Right atrium auricular region (tissue), 2 donors: ENCODE results near the gene CHST3. TPM values are rescaled to one million over a fixed set of nuclear protein-coding genes. Genes with fewer than 3 reads are reported as not detected.
"Not testable (repeated sequence)": the region's sequence is repeated elsewhere in the genome, so short reads cannot be mapped to it uniquely, and the experiment has no call there.

Experiments
- DNase-seq: peaks from one replicate; pipeline ENCODE4 v3.0.0-alpha.2; 2019; ENCODE audit warnings: low spot score
- H3K27ac ChIP-seq, 2 donors: fragments of 200-600 bp; sonication (generic); 1 replicate in 1 of 2; 2 replicates in 1 of 2; pipeline ENCODE4 v1.5.1; 2016 to 2019
- H3K27me3 ChIP-seq, 2 donors: fragments of 200-600 bp; sonication (generic); one replicate each; pipeline versions ENCODE4 v1.5.1 to v1.6.0; 2017 to 2019
- H3K36me3 ChIP-seq: fragments of 200-600 bp; sonication (generic); one replicate; pipeline ENCODE4 v1.5.1; 2016
- H3K4me1 ChIP-seq, 2 donors: fragments of 200-600 bp; sonication (generic); one replicate each; pipeline versions ENCODE4 v1.5.1 to v1.6.0; 2017 to 2019
- H3K4me3 ChIP-seq, 2 donors: fragments of 200-600 bp; sonication (generic); 1 replicate in 1 of 2; 2 replicates in 1 of 2; pipeline ENCODE4 v1.5.1; 2017 to 2019; ENCODE audit warnings: mild to moderate bottlenecking in 1 of 2, moderate library complexity in 1 of 2
- H3K9me3 ChIP-seq, 2 donors: fragments of 200-600 bp; sonication (generic); one replicate each; pipeline ENCODE4 v1.5.1; 2019
- total RNA-seq, 2 donors: library from RNA; depleted of rRNA; stranded (reverse); fragments of >200 nt; gene quantifications; one replicate each; pipeline ENCODE4 v1.1.0, GENCODE V29; 2016
- TF ChIP-seq, protein P1 (sequence below), 2 donors: fragments of 200-600 bp; sonication (generic); IDR thresholded peaks; one replicate each; pipeline ENCODE4 v1.5.1; 2019; ENCODE audit warnings: antibody characterized with exemption in 2 of 2

CHST3 gene
- total RNA-seq, 2 donors from 2014 or later, result 21.3 to 45.4 TPM

DNA sequence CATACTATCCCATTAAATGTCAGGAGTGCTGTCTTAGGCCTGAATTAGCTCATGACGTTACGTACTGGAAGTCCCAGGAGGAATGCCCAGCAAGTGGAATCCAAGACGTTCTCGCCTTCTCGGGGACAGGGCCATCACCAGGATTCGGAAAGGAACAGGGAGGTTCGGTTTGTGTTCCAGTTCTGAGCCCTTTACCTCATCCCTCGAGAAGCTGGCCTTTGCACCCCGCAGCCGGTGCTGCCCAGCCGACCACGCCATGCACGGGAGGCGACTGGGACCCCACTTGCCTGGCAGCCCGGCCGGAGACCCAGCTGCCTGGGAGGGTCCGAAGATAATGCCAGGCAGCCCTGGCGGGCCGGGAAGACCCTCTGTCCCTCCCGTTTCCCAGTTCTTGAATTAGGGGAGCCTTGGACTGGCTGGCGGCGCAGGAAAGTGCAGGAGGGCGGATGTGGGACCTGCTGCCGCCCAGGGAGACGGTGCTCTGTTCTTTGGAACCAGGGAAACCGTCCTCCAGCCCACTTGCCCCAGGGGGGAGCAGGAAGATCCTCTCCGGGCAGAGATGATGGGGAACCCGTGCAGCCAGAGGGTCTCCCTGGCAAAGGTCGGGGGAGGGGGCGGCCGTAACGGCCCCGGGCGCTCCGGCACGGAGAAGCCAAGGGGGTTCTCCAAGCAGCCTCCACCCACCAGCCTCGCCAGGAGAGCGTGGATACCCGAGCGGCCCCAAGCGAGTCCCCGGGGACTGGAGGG, 671 bp upstream of the CHST3 start:
- H3K9me3 ChIP-seq, result no peaks in the 10 kb centered on the region
- TF ChIP-seq, protein P1, sequence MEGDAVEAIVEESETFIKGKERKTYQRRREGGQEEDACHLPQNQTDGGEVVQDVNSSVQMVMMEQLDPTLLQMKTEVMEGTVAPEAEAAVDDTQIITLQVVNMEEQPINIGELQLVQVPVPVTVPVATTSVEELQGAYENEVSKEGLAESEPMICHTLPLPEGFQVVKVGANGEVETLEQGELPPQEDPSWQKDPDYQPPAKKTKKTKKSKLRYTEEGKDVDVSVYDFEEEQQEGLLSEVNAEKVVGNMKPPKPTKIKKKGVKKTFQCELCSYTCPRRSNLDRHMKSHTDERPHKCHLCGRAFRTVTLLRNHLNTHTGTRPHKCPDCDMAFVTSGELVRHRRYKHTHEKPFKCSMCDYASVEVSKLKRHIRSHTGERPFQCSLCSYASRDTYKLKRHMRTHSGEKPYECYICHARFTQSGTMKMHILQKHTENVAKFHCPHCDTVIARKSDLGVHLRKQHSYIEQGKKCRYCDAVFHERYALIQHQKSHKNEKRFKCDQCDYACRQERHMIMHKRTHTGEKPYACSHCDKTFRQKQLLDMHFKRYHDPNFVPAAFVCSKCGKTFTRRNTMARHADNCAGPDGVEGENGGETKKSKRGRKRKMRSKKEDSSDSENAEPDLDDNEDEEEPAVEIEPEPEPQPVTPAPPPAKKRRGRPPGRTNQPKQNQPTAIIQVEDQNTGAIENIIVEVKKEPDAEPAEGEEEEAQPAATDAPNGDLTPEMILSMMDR (IDR thresholded peaks at IDR 0.05), result no peak
- peaks cover 0 to 46% of the 10 kb centered on the region in 2 donors for H3K4me1 ChIP-seq

DNA sequence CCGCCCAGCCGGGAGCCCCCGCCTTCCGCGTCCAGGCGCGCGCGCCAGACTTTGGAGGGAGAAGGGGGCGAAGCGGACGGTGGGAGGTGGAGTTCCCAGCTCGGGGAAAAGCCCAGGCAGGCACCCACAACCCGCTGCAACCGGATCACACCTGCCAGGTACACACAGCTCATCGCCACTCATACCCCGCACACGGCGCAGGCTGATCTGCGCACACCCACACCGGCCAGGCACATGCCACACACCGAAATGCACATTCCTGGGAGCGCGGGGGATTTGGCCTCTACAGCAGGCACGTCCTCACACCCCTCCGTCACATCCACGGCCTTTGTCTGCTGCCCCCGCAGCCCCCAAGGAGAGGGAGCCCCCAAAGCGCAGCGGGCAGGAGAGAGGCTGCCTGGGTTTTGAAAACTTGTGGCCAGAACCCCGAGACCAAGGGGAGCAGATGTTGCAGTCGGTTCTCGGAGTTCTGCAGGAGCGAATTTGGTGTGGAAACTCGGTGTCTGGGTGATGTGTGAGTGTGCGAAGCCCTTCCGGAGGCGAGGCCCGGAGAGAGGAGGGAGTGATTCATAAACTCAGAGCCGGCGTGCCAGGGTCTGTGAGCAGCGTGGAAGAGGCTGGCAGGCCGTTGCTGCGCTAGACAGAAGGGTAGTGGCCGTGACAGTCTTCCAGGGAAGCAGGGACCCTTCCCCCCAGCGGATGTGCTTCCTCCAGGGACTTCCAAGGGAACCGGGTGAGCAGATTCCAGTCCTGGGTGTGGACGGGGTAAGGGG, 734 bp downstream of the CHST3 start:
- Histone ChIP-seq H3K4me3 (peak overlapping the region; percentile 65 to 83), H3K4me1 (peaks cover 0 to 60% of the 10 kb centered on the region in 2 donors), H3K36me3 (no peaks in the 10 kb centered on the region), H3K27ac (peak overlapping the region; percentile 96 to 99), H3K9me3 (no peaks in the 10 kb centered on the region), H3K27me3 (no peaks in the 10 kb centered on the region)
- DNase-seq, result peak; percentile 88
- TF ChIP-seq, protein P1 (IDR thresholded peaks at IDR 0.05), result no peak

More for the DNA sequence above, 671 bp upstream of the CHST3 start:
- Histone ChIP-seq H3K36me3 (no peaks in the 10 kb centered on the region), H3K4me3 (peak overlapping the region; percentile 65 to 83), H3K27ac (peak overlapping the region; percentile 96 to 99), H3K27me3 (no peaks in the 10 kb centered on the region)
- DNase-seq, result peak; percentile 90

DNA sequence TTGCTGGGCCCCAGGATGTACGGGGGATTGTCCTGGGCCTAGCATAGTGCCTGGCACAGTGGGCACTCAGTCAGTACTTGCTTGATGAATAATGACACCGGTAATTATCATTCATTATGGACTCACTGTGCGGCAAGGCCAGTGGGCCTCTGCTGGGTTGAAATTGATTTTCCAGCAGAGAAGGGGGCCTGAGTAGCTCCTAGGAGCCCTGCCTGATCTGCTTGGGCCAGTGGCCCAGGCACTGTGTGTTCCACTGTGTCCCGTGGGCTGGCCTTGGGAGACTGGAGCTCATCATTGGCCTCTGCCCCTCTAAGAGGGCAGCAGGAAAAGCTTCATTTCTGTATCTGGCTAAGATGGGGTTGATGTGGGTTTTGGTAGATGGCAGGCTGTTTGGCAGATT, 1.4 kb downstream of the CHST3 start:
- Histone ChIP-seq H3K4me3 (peak overlapping the region; percentile 65 to 83), H3K27ac (peak overlapping the region; percentile 96 to 99), H3K36me3 (no peaks in the 10 kb centered on the region), H3K27me3 (no peaks in the 10 kb centered on the region), H3K4me1 (peaks cover 0 to 67% of the 10 kb centered on the region in 2 donors), H3K9me3 (no peaks in the 10 kb centered on the region)
- TF ChIP-seq, protein P1 (IDR thresholded peaks at IDR 0.05), result no peak
- DNase-seq, result no peak

DNA sequence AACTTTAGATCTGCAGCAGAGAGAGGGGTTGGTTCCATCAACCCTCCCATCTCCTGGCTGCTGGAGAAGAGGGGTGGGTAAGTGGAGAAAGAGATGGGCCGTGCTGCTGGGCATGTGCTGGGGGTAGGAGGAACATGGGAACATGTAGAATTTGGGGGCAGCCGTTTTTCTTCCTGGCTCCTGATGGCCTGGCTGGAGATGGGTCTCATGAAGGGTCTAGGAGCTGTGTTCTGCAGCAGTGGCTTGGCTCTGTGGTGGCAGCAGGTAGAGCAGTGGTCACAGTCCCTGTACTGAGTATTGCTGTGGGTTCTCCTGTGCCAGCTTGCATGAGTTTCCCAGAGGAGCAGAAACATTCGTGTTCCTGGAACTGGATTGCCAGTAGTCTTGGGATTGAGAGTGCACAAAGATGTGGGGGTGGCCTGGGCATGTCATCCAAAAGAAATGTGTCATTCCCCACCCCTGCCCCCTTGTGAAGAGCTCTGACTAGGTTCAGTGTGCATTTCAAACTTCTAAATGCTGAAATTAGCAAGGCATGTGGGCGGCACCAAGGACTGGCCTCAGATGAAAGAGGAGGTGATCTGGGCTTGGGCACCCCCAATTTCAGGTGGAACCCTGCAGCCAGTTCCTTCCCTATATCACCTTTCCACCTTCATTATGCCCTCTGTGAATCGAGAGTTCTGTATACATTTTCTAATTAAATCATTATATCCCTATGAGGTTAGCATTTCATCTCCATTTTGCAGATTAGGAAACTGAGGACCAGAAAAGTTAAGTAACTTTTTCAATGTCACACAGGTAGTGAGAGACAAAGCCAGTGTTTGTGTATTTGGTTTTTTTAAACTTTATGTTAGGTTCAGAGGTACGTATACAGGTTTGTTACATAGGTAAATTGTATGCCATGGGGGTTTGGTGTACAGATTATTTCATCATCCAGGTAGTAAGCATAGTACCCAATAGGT, 2.1 kb downstream of the CHST3 start:
- peaks cover 0 to 74% of the 10 kb centered on the region in 2 donors for H3K4me1 ChIP-seq

DNA sequence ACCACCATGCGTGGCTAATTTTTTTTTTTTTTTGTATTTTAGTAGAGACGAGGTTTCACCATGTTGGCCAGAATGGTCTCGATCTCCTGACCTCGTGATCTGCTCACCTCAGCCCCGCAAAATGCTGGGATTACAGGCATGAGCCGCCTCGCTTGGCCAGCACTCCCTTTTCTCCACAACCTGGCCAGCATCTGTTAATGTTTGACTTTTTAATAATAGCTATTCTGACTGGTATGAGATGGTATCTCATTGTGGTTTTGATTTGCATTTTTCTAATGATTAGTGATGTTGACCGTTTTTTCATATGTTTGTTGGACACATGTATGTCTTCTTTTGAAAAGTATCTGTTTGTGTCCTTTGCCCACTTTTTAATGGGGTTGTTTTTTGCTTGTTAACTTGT, 3.8 kb downstream of the CHST3 start:
- H3K4me1 ChIP-seq, result peaks cover 0 to 85% of the 10 kb centered on the region in 2 donors
- not testable (repeated sequence) for DNase-seq, H3K9me3 ChIP-seq, H3K27me3 ChIP-seq, H3K4me3 ChIP-seq, H3K36me3 ChIP-seq, H3K27ac ChIP-seq

More for the DNA sequence above, 2.1 kb downstream of the CHST3 start:
- Histone ChIP-seq H3K27ac (peak overlapping the region; percentile 96 to 99), H3K27me3 (no peaks in the 10 kb centered on the region), H3K4me3 (peak overlapping the region; percentile 65 to 83), H3K9me3 (no peaks in the 10 kb centered on the region), H3K36me3 (no peaks in the 10 kb centered on the region)
- TF ChIP-seq, protein P1 (IDR thresholded peaks at IDR 0.05), result no peak
- no peak for DNase-seq
